GM12878 (cell line): ENCODE results near the gene CDK5RAP1. TPM values are rescaled to one million over a fixed set of nuclear protein-coding genes. Genes with fewer than 3 reads are reported as not detected.

ENCODE experiments used
- ATAC-seq: fragments of 200-7000 bp; cut with Tn5 transposase; 3 replicates; pipeline ENCODE4 v1.9.1; 2020; ENCODE audit warnings: mild to moderate bottlenecking, moderate library complexity
- BruUV-seq: library from RNA; stranded (reverse); fragments of 400-500 nt; replicated peaks from 2 replicates; lab custom pipeline; 2021; lab: Mats Ljungman, UMichigan
- CTCF ChIA-PET: fragments of 300-600 bp; sonication (Branson Sonifier 250); formaldehyde crosslinking; extraction: SDS; loops from one replicate; lab custom pipeline; 2021; ENCODE audit warnings: inconsistent platforms; lab: Yijun Ruan, JAX
- POLR2A ChIA-PET: fragments of 350-600 bp; formaldehyde crosslinking; extraction: SDS; loops from one replicate; lab custom pipeline; 2021; ENCODE audit warnings: inconsistent platforms; lab: Charles Lee
- RAD21 ChIA-PET: fragments of 300-600 bp; sonication (Branson Sonifier 250); formaldehyde crosslinking; loops from one replicate; lab custom pipeline; 2023; ENCODE audit warnings: antibody characterized with exemption; ENCODE audit not compliant: unreplicated experiment; lab: Charles Lee
- SMC1A ChIA-PET: fragments of 300-600 bp; sonication (Branson Sonifier 250); formaldehyde crosslinking; loops from one replicate; lab custom pipeline; 2023; ENCODE audit not compliant: unreplicated experiment, uncharacterized antibody; lab: Charles Lee
- DNase-seq: peaks from one replicate; pipeline ENCODE4 v3.0.0-alpha.2; 2011; ENCODE audit warnings: low read depth, low spot score
- FAIRE-seq: peaks from 3 replicates; lab custom pipeline; 2011; peaks lifted over from hg19 to GRCh38; lab: Jason Lieb, UNC
- H2AFZ ChIP-seq: 2 replicates; pipeline ENCODE4 v1.6.0; 2011; ENCODE audit warnings: low read depth, low read length, control low read depth; ENCODE audit not compliant: control insufficient read depth
- H3K27ac ChIP-seq: 2 replicates; pipeline ENCODE4 v1.5.1; 2011; ENCODE audit warnings: control low read depth; ENCODE audit not compliant: control insufficient read depth, insufficient read depth
- H3K27me3 ChIP-seq, 2 experiments: replicated peaks in 1 of 2; 2 replicates each; pipeline versions ENCODE4 v1.6.0 to v1.6.1; 2011; ENCODE audit warnings: low read length in 1 of 2; ENCODE audit not compliant: control insufficient read depth in 2 of 2, insufficient read depth in 2 of 2
- H3K36me3 ChIP-seq, 2 experiments: 2 replicates each; pipeline ENCODE4 v1.5.1; 2011; ENCODE audit warnings: low read length in 1 of 2; ENCODE audit not compliant: control insufficient read depth in 2 of 2, insufficient read depth in 2 of 2
- H3K4me1 ChIP-seq: 2 replicates; pipeline ENCODE4 v1.6.1; 2011; ENCODE audit warnings: mild to moderate bottlenecking, low read length, moderate library complexity, mixed read lengths; ENCODE audit not compliant: control insufficient read depth, insufficient read depth
- H3K4me2 ChIP-seq: 2 replicates; pipeline ENCODE4 v1.6.0; 2011; ENCODE audit warnings: control low read depth; ENCODE audit not compliant: control insufficient read depth, insufficient read depth
- H3K4me3 ChIP-seq: fragments of 200-600 bp; sonication (generic); 2 replicates; pipeline ENCODE4 v1.5.1; 2016
- H3K79me2 ChIP-seq: 2 replicates; pipeline ENCODE4 v1.6.0; 2011; ENCODE audit warnings: low read length; ENCODE audit not compliant: control insufficient read depth, insufficient read depth
- H3K9ac ChIP-seq: 2 replicates; pipeline ENCODE4 v1.8.0; 2011; ENCODE audit warnings: low read length, control low read depth, mixed read lengths; ENCODE audit not compliant: control insufficient read depth, insufficient read depth
- H3K9me3 ChIP-seq: replicated peaks from 3 replicates; pipeline ENCODE4 v1.5.1; 2011; ENCODE audit warnings: mild to moderate bottlenecking, low read length; ENCODE audit not compliant: control insufficient read depth, insufficient read depth
- H4K20me1 ChIP-seq: 2 replicates; pipeline ENCODE4 v1.6.0; 2011; ENCODE audit not compliant: control insufficient read depth, insufficient read depth
- CTCF ChIP-seq, 3 experiments: IDR thresholded peaks in 2 of 3; conservative IDR thresholded peaks in 1 of 3; 2 replicates each; pipeline ENCODE4 v1.5.1; 2011; ENCODE audit warnings: low read depth in 3 of 3, low read length in 3 of 3, mild to moderate bottlenecking in 3 of 3, control low read depth in 2 of 3, moderate library complexity in 2 of 3, inconsistent platforms in 1 of 3, mixed read lengths in 1 of 3; ENCODE audit not compliant: control insufficient read depth in 2 of 3, insufficient read depth in 1 of 3; ENCODE audit errors: extremely low read depth in 1 of 3
- IKZF1 ChIP-seq: fragments of 450-650 bp; conservative IDR thresholded peaks from 2 replicates; pipeline ENCODE4 v1.6.1; 2017; ENCODE audit warnings: antibody characterized with exemption, mild to moderate bottlenecking
- MEF2B ChIP-seq: fragments of 450-650 bp; IDR thresholded peaks from 2 replicates; pipeline ENCODE4 v1.6.1; 2018; ENCODE audit warnings: mild to moderate bottlenecking, moderate library complexity; ENCODE audit not compliant: partially characterized antibody, poor library complexity, severe bottlenecking
- MYC ChIP-seq: IDR thresholded peaks from 2 replicates; pipeline ENCODE4 v1.6.1; 2011; ENCODE audit warnings: mild to moderate bottlenecking, low read length, moderate library complexity, inconsistent platforms; ENCODE audit not compliant: insufficient read depth, insufficient replicate concordance, insufficient read length, severe bottlenecking
- NFYB ChIP-seq: IDR thresholded peaks from 2 replicates; pipeline ENCODE4 v1.6.1; 2011; ENCODE audit warnings: low read depth, mild to moderate bottlenecking, low read length, improper control_type of control experiment, moderate library complexity; ENCODE audit not compliant: insufficient read depth
- PML ChIP-seq: IDR thresholded peaks from 2 replicates; pipeline ENCODE4 v1.6.1; 2012; ENCODE audit warnings: low read length, inconsistent platforms
- POLR2A ChIP-seq: IDR thresholded peaks from 2 replicates; pipeline ENCODE4 v1.6.1; 2011; ENCODE audit warnings: low read depth, mild to moderate bottlenecking, low read length
- RAD21 ChIP-seq: IDR thresholded peaks from 2 replicates; pipeline ENCODE4 v1.6.1; 2011; ENCODE audit warnings: mild to moderate bottlenecking, low read depth, low read length, moderate library complexity; ENCODE audit not compliant: insufficient read depth
- RB1 ChIP-seq: fragments of 450-650 bp; formaldehyde crosslinking; IDR thresholded peaks from 2 replicates; pipeline ENCODE4 v1.6.1; 2017; ENCODE audit warnings: mild to moderate bottlenecking, borderline replicate concordance
- RBBP5 ChIP-seq: fragments of 200-600 bp; sonication (generic); conservative IDR thresholded peaks from 2 replicates; pipeline ENCODE4 v1.6.1; 2016
- WGBS: methylation state at CpG from one replicate; pipeline ENCODE4 v1.1.6; 2016; ENCODE audit warnings: low lambda C conversion rate; ENCODE audit not compliant: insufficient replicate concordance, insufficient coverage; ENCODE audit errors: missing lambda C conversion rate; 5-methylcytosine and 5-hydroxymethylcytosine counted together
- in situ Hi-C: fragments of 300-500 bp; cut with MboI; formaldehyde crosslinking; loops from 9 replicates; pipeline ENCODE4 v1.14.3; 2018; ENCODE audit warnings: mixed read lengths
- intact Hi-C: fragments of 100-400 bp; cut with micrococcal nuclease; formaldehyde crosslinking; loops from one replicate; pipeline ENCODE4 v1.14.2; 2022; ENCODE audit not compliant: unreplicated experiment
- polyA plus RNA-seq, 11 experiments: library from polyadenylated mRNA; depleted of rRNA in 4 of 11; unstranded in 6 of 11; stranded (reverse) in 5 of 11; fragments of >200 nt; fragmentation: Nextera tagmentation in 4 of 11; fragmentation: Illumina TruSeq in 1 of 11; extraction: Ambion mirVana in 4 of 11; extraction: Trizol in 1 of 11; gene quantifications; 1 replicate in 1 of 11; 2 replicates in 10 of 11; pipeline versions ENCODE4 v1.2.1 to v1.2.3, GENCODE V29; 2011 to 2016; ENCODE audit warnings: inconsistent platforms in 2 of 11, missing spikeins in 2 of 11, low read depth in 1 of 11
- total RNA-seq, 4 experiments: library from RNA; depleted of rRNA in 3 of 4; stranded (reverse); fragments of >200 nt in 3 of 4; fragmentation: Illumina TruSeq in 1 of 4; extraction: Trizol in 1 of 4; gene quantifications; 2 replicates each; pipeline versions ENCODE4 v1.2.1 to v1.2.3, GENCODE V29; 2013 to 2021

CDK5RAP1 gene
- total and polyA plus RNA-seq, 10 of the 15 experiments (the other 5 are each of a cell fraction or from before 2014, with no cell fraction given): 30.4 to 67.6 (median 38.8) TPM

- no peaks in the 10 kb centered on the region; the same call in 2 of the 3 replicates for H3K9me3 ChIP-seq
- H3K27me3 ChIP-seq: no peaks in the 10 kb centered on the region
- peak overlapping the region; percentile 85 for H2AFZ ChIP-seq
- POLR2A ChIA-PET: interaction anchor here (1.1 kb wide), 1 partner anchor 88 kb away, joined by 5 read pairs; the partner anchor contains the start of gene CBFA2T2
- CTCF ChIA-PET: interaction anchor here (0.6 to 2.3 kb wide), 7 partner anchors 10 to 266 kb away, joined by 3 to 10 read pairs (median 3); partner anchors contain the start of gene ACTL10
- RAD21 ChIA-PET: interaction anchor here (1.1 to 1.4 kb wide), 2 partner anchors 265 to 266 kb away, joined by 8 to 9 read pairs; partner anchors contain the start of gene ACTL10
- H3K4me2 ChIP-seq: peak overlapping the region; percentile 82
- H3K4me3 ChIP-seq: peak overlapping the region; percentile 80
- peak overlapping the region; percentile 70 for H3K9ac ChIP-seq
- ATAC-seq: peak; percentile 62
- WGBS: 8% methylated on average over 8 of the region's 8 CpGs
- peaks cover 3% of the 10 kb centered on the region; the same call in 1 of the 2 replicates for H4K20me1 ChIP-seq
- peaks cover 10% of the 10 kb centered on the region for H3K4me1 ChIP-seq
- TF ChIP-seq IKZF1 (no peak), NFYB (0 out of 2 replicates have a peak, but pooled peaks have one; percentile 8), MYC (no peak)
- no peak for FAIRE-seq
- peaks cover 32% of the 10 kb centered on the region for H3K79me2 ChIP-seq
- DNase-seq: no peak
- BruUV-seq: TSS peak; percentile 88
- intact Hi-C loops (no loop called here), in situ Hi-C loops (no loop called here)
- SMC1A ChIA-PET: interaction anchor here (0.8 to 1.6 kb wide), 6 partner anchors 9 to 266 kb away, joined by 3 to 6 read pairs (median 4); partner anchors contain the start of gene ACTL10
- H3K27ac ChIP-seq: peak overlapping the region; percentile 68
- no peaks in the 10 kb centered on the region for H3K36me3 ChIP-seq
These were observed 626 bp upstream of the CDK5RAP1 start for GRCh38 chr20:33401921-33402369.

- no peaks in the 10 kb centered on the region for H3K9me3 ChIP-seq
- in situ Hi-C loops (no loop called here), intact Hi-C loops (no loop called here)
- H3K27me3 ChIP-seq: no peaks in the 10 kb centered on the region
- peak; percentile 61 for ATAC-seq
- peak overlapping the region; percentile 80 for H3K4me3 ChIP-seq
- ChIA-PET POLR2A (no interaction called here), SMC1A (interaction anchor here (0.8 to 1.7 kb wide), 3 partner anchors 29 to 267 kb away, joined by 3 to 6 read pairs (median 4); partner anchors contain the start of gene ACTL10), RAD21 (interaction anchor here (1.1 kb wide), 1 partner anchor 266 kb away, joined by 9 read pairs; the partner anchor contains the start of gene ACTL10), CTCF (interaction anchor here (1.0 to 2.3 kb wide), 4 partner anchors 11 to 267 kb away, joined by 3 to 10 read pairs (median 4); partner anchors contain the start of gene ACTL10)
- peak overlapping the region; percentile 68; the same call in 1 of the 2 replicates for H3K27ac ChIP-seq
- peak overlapping the region; percentile 85 for H2AFZ ChIP-seq
- H3K79me2 ChIP-seq: peaks cover 32% of the 10 kb centered on the region
- H4K20me1 ChIP-seq: peaks cover 3% of the 10 kb centered on the region; the same call in 1 of the 2 replicates
- WGBS: 0% methylated on average over 8 of the region's 8 CpGs
- no peak for DNase-seq
- TF ChIP-seq RAD21: peak; percentile 37
- TF ChIP-seq MEF2B: peak; percentile 7
- peak; percentile 9; the same call in 1 of the 2 replicates for TF ChIP-seq PML
- TF ChIP-seq POLR2A: no peak
- TF ChIP-seq CTCF (IDR thresholded peaks at IDR 0.05 in 2 of 3, conservative IDR thresholded peaks at IDR 0.05 in 1 of 3; ENCODE audit: control insufficient read depth in 2 of 3, extremely low read depth in 1 of 3, insufficient read depth in 1 of 3, low read depth in 3 of 3, low read length in 3 of 3): peak; percentile 8 to 28 (median 14); a peak in 3 of 6 replicates
- no peak for TF ChIP-seq RBBP5
- no peak for TF ChIP-seq RB1
- peak overlapping the region; percentile 70 for H3K9ac ChIP-seq
- no peaks in the 10 kb centered on the region; a peak in 2 of 4 replicates for H3K36me3 ChIP-seq
- peaks cover 10% of the 10 kb centered on the region for H3K4me1 ChIP-seq
- peak overlapping the region; percentile 86 for H3K4me2 ChIP-seq
- FAIRE-seq: no peak
- BruUV-seq: TSS peak; percentile 72
These were observed 521 bp downstream of the CDK5RAP1 start for GRCh38 chr20:33400812-33401183.
